HG02571 (cell line): ENCODE results near the gene TIMELESS.
"Not testable (repeated sequence)": the region's sequence is repeated elsewhere in the genome, so short reads cannot be mapped to it uniquely, and the experiment has no call there.

Experiments
- ATAC-seq: cut with Tn5 transposase; IDR thresholded peaks from one replicate; pipeline ENCODE4 v1.9.1; 2021; ENCODE audit warnings: mild to moderate bottlenecking, moderate library complexity; ENCODE audit not compliant: unreplicated experiment

TIMELESS gene

DNA sequence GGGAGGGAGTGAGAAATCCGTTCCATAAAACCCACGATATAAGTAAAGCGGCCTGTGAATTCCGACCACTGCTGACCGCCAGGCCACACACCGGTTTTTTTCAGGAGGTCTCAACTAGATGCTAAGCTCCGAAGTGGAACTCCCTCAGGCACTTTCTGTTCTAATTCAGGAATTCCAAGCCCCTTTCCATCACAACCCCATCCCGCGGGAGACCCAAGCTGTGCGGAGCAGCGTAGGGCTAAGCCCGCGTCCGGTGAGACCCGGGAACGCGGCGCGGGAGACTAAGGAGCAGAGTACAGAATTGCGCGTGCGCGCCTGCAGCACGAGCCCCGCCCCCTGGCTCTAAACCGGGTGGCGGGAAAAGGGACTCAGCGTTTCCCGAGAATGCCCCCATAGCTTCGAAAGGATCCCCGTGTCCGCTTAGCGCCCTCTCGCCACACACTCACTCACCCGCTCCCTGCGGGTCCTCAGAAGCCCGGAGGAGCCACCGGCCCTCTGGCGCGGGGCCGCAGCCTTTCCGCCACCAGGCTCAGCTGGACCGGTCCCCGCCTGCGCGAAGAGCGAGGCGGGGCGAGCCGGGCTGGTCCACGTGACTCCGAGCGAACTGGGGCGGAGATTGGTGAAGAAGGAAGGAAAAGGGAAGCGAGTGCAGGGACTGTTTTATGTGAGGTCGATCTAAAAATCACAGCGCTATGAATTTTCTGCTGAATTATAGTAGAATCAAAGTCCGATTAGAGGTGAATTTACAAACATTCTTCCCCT lies at the start of gene TIMELESS:
Gene TIMELESS (minus strand): TSS at position 567 of the 762 bp plus-strand sequence. CDS start 15,256 bp downstream, outside the sequence.
- peak; percentile 94 for ATAC-seq

DNA sequence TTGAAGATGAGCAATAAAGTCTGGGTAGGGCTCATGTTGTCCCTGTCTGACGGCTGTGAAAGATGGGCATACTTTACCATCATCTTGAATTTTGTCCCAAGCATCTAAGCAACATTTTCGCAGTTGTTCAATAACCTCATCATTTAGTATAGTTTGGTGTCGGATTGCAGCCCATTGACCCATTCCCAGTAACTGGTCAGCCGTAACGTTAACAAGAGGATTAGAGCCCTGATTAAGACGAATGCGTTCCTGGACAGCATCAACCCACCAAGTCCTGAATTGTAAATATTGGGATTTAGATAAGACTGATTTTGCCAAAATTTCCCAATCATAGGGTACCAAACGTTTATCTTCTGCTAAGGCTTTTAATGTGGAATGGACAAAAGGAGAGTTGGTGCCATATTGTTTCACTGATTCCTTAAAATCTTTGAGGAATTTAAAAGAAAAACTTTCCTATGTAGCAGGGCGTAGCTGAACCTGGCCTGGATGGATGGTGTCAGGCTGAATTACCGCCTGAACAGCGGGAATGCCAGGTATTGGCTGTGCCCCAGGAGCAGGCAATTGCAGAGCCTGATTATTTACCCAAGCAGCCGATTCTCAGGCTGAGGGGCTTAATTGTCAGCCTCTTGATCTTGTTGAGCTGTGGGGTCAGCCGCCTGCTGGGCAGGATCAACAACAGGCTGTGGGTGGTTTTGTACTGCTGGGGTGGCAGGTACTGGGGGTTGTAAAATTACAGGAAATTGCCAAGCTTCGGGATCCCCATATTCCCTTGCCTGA lies 49.1 kb upstream of the TIMELESS start:
- ATAC-seq: not testable (repeated sequence)

DNA sequence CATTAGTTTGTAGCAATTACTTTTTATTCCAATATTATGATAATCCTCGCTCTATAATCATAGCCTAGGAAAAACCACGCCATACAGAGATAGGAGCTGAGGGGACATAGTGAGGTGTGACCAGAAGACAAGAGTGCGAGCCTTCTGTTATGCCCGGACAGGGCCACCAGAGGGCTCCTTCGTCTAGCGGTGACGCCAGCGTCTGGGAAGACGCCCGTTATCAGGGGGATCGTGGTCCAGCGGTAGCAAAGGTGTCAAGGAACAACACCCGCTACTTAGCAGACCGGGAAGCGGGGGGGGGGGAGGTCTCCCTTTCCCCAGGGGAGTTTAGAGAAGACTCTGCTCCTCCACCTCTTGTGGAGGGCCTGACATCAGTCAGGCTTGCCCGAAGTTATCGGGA lies 47.5 kb upstream of the TIMELESS start:
- ATAC-seq: not testable (repeated sequence)

- not testable (repeated sequence) for ATAC-seq
Measured at GRCh38 chr12:56494481-56494880, 45.3 kb upstream of the TIMELESS start.

DNA sequence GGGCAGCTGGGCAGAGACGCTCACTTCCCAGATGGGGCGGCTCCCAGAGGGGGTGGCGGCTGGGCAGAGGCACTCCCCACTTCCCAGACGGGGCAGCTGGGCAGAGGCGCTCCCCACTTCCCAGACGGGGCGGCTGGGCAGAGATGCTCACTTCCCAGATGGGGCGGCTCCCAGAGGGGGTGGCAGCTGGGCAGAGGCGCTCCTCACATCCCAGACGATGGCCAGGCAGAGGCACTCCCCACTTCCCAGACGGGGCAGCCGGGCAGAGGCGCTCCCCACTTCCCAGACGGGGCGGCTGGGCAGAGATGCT lies 44.8 kb upstream of the TIMELESS start:
- ATAC-seq: not testable (repeated sequence)

DNA sequence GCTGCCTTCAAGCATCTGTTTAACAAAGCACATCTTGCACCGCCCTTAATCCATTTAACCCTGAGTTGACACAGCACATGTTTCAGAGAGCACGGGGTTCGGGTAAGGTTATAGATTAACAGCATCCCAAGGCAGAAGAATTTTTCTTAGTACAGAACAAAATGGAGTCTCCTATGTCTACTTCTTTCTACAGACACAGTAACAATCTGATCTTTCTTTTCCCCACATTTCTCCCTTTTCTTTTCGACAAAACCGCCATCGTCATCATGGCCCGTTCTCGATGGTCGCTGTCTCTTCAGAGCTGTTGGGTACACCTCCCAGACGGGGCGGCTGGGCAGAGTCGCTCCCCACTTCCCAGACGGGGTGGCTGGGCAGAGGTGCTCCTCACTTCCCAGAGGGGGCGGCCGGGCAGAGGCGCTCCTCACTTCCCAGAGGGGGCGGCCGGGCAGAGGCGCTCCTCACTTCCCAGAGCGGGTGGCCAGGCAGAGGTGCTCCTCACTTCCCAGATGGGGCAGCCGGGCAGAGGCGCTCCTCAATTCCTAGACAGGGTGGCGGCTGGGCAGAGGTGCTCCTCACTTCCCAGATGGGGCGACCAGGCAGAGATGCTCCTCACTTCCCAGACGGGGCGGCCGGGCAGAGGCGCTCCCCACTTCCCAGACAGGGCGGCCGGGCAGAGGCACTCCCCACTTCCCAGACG lies 44.3 kb upstream of the TIMELESS start:
- not testable (repeated sequence) for ATAC-seq

DNA sequence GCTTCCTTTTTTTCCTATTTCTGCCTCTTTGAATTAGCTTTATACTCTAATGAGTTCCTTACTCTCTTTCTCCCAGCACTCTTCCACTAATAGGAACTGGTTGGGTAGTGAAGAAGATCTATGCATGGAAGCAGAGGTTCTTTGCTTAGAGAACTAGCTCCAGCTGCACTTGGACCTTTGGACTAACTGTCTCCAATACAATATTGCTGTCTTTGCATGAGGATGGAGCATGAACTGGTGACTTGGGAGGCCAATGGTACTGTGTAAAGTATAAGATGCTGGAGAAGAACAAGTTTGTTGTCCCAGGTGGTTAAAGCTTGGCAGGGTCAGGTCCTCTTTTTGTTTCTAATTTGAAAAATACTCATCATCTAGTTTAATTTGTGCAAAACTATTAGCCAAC lies 41.1 kb upstream of the TIMELESS start:
- no peak for ATAC-seq

DNA sequence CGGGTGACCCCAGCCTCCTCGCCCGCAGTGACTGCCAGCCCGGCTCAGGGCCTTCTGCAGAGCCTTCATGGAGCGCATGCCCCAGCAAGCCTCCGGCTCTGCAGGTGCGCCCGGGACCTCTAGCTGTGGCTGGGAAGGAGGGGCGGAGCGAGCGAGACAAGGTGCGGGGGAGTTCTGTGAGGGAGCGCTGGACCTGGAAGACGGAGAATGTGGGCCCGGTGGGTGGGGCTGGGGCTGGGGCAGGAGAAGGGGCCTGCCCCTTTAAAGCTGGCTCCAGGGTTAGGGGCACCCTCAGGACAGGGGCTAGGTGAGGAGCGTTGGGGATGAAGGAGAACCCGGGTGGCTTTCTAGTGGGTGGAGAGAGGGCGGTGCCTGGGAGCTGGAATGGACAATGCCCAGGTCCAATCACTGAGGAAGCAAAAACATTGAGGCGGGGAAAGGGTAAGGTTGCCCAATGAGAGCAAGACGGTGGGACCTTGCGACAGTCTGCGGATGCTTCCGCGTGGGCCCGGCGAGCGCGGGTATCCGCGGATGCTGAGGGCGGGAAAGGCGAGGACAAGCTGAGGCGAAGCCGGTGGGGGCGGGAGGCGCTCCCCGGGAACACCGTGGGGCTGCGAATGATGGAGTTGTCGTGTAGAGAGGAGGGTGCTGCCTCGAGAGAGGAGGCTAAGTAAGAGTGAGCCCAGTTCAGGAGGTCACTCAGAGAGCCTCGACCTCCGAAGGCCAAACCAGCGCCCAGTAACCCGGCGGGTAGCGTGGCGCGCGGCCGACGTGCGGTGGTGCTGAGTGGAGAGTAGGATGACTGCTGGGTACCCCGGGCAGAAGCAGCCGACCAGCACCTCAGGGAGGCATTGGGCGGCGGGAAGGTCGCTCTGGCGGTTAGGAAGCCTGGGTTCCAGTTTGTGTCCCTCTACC lies 39.1 kb upstream of the TIMELESS start, which contains the start of gene GLS2:
Gene GLS2 (minus strand): TSS at position 121 of the 915 bp plus-strand sequence. CDS start 43 bp downstream, at position 78.
- ATAC-seq: peak; percentile 93

GRCh38 chr12:56487448-56488040 lies 38.3 kb upstream of the TIMELESS start:
- no peak for ATAC-seq

DNA sequence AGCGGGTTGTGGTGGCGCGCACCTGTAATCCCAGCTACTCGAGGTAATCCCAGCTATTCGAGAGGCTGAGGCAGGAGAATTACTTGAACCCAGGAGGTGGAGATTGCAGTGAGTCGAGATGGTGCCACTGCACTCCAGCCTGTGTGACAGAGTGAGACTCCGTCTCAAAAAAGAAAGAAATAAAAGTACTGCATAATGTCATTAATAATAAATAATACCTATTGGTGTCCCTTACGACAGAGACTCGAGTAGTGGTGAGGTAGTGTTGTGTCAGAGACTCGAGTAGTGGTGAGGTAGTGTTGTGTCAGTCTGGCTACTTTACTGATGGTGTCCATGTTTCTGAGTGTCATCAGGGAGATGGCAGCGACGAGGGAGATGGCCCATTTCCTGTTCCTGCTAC lies 37.5 kb upstream of the TIMELESS start:
- no peak for ATAC-seq

GRCh38 chr12:56484566-56484965 lies 35.3 kb upstream of the TIMELESS start:
- ATAC-seq: no peak

GRCh38 chr12:56479625-56480024 lies 30.4 kb upstream of the TIMELESS start:
- ATAC-seq: no peak

DNA sequence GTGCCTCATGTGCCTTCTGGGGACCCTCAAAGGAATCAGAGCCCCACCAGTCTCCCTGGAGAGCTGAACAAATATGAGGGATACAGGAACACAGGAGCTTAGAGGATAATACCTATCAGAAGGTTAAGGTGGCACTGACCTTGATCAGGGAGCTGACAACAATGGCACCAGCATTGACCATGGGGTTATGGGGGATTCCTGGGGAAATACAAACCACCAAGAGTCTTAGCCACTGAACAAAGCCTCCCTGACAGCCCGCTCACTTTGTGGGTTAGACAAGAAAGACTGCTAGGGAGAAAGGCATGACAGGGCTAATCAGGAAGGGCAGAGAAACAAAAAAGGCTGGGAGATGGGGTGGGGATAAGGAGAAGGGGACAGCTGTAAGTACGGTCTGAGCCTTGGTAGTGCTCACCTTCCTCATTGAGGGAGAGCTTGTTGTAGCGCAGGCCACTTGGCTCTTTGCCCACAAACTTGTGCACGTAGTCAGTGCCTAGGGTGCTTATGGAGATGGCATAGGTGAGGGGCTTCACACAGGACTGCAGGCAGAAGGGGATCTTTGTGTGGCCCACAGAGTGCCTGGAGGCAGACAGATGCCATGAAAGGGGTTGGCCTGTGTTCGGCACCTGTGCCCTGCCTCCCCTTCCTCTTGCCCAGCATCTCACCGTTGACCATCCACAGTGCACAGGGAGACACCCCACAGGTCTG lies 28.4 kb upstream of the TIMELESS start:
- ATAC-seq: no peak

DNA sequence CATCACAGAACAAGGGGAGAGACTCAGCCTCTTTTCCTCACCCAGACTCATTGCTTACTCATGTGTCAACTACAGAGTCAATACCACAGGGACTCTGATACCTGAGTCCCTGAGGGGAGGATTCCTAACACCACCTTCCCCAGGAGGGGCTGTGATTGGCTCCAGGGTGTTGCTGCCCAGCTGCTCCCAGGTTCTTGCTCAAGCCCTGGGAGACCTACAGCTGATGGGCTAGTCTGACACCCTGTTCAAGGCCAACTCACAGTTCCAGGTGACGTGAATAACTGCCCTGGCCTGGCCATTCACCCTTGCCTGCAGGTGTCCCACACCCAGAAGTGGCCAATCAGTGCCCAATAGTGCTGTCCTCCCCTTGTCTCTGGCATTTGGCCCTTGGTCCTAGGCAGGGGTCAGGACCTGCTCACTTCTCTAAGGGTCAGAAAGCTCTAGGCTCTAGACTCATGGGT lies 27.8 kb upstream of the TIMELESS start:
- no peak for ATAC-seq

DNA sequence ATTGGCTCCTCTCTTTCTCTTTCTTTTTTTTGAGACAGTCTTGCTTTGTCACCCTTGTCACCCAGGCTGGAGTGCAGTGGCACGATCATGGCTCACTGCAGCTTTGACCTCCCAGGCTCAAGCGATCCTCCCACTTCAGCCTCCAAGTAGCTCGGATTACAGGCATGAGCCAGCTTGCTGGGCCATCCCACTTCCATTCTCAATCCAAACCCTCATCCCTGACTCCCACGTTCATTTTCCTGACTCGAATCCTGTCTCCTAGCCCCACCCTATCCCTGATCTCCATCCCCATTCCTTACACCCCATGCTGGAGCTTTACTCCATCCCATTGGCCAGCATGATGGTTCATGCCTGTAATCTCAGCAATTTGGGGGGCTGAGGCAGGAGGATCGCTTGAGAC lies 26.9 kb upstream of the TIMELESS start:
- no peak for ATAC-seq

DNA sequence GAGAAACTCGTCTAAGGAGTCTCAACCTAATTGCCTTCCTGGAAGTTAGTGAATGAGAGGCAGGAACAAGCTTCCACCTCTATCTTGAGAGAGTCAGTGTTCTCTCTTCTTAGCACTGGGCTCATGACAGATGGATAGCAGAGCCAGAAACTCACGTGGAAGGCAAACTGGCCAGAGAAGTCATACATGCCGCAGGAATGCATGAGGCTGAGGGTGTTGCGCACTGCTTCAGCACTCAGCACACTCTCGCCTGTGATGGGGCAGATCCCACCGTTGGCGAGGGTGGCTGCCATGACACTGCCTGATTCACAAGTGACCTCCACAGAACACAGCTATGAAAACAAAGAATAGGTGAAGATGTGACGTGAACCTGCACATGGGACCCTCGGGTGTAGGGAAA lies 25.2 kb upstream of the TIMELESS start:
- ATAC-seq: no peak

- no peak for ATAC-seq
Measured at GRCh38 chr12:56469007-56469930, 20.0 kb upstream of the TIMELESS start.
